Endometrium (tissue), 2 donors: ENCODE measurements around the gene CAPN5.

Experiments
- FAIRE-seq: peaks from 2 replicates; lab custom pipeline; 2012; peaks lifted over from hg19 to GRCh38; lab: Jason Lieb, UNC
- donor health status: control.
- donor health status: control.

The CAPN5 gene

DNA sequence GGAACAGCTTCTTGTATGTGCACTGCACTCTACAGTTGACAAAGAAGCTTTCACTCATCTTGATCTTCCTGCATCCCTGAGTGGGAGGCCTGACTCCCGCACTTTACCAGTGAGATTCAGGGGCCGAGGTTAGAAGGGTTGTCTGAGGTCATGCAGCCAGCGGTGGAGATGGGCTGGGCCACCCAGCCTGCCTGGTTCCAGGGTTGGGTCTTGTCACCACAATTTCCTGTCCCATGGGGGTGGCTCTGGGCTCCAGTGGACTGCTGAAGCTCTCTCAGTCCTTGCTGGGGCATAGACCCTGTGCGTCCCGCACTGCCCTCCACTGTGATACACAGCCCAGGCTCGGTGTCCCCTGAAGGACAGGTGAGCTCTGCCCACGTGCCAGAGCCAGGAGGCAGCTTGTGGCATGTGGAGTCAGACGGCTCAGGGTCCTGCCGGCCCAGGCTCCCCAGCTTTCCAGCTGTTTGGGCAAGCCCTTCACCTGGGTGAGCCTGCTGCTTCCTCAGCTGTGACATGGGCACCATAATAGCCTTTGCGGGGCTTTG lies 54.4 kb downstream of the CAPN5 start:
- no peak for FAIRE-seq

DNA sequence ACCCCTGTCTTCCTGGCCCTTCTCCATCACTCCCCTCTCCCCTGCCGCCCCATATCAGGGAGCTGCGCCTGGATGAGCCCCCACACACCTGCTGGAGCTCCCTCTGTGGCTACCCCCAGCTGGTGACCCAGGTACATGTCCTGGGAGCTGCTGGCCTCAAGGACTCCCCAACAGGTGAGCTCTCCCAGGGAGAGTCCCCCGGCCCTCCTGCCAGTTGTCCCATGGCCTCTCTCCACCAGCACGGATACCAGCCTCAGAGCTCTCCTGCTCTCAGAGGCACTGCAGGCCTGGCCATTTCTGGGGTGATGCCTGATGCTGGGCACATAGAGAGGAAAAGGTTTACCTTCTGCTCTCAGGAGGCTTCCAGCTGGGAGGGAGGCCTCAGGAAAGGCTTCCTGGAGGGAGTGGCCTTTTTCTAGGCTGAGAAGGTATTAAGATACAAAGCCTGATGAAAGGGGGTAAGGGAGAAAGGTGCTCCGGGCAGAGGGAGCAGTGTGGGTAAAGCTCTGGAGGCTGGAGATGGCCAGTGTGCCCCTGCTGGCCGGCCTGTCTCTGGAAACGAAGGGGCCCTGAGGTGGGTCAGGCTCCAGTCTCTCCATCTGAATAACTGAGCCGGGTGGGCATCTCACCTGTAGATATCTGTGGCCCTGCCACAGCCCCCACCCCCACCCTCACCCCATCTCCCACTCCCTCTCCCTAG lies 55.3 kb downstream of the CAPN5 start:
- no peak for FAIRE-seq

DNA sequence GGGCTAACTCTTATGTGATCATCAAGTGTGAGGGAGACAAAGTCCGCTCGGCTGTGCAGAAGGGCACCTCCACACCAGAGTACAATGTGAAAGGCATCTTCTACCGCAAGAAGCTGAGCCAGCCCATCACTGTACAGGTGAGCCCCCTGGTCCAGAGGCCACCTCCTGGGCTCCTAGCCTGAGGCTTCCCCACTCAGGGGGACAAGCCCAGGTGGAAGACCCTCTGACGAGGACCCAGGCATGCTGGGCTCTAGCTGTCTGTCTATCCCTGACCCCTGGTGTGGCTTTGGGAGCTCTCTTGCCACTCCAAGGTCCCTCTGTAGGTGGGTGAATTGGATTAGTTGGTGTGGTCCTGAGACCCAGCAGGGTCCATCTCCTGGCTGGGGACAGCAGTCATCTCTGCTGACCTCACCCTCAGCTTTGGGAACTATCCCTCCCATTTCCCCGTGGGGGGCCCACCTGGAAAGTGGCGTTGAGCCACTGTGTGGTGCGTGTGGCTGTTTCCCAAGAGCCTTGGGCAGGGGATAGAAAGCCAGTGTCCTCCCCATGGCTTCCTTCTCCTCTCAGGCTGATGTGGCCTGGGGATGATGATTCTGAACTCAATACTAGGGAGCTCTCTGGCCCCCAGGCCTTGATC lies 55.9 kb downstream of the CAPN5 start:
- FAIRE-seq: no peak

DNA sequence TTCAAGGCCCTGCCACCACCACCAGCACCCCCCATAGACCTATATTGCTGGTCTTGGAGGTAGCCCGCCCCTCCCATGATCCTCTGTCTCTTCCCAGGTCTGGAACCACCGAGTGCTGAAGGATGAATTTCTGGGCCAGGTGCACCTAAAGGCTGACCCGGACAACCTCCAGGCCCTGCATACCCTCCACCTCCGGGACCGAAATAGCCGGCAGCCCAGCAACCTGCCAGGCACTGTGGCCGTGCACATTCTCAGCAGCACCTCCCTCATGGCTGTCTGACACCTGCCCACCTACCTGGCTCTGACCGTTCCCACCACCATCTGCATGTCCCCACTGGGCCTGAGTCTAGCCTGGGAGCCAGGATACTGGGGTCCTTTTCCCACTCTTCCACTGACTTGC lies 56.8 kb downstream of the CAPN5 start:
- no peak for FAIRE-seq

DNA sequence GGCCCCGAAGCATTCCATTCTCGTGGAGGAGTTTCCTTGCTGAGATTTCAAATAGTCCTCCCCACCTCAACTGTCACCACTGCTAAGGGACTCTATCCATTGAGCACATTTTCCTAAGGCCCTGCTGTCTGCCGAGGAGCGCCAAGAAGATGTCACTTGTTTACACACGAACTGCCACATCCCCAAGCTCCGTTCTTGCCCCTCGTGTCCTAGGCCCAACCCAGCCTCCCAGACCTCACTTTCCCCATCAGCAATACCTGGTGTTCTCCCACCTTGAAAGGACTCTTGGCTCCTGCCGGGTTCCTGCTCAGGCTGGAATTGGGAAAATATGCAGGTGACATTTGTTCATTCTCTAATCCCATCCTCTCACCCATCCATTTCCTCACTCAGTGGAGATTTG lies 57.3 kb downstream of the CAPN5 start:
- no peak for FAIRE-seq

DNA sequence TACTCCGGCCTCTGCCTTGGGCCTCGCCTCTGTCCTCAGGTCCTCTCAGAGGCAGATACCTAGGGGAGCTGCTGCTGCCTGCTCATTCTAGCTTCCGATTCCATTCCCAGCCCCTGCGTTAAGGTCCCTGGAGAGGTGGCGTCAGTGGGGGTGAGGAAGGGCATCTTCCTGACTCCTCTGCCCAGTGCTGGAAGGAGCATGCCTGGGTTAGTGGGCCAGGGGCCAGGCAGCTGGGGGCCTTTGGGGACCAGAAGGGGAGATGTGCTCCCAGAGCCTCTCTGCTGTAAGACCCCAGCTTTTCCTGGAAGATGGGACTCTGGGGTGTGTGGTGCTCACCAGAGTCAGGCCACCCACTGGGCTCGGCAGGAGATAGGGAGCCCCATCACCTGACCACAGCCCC lies 57.7 kb downstream of the CAPN5 start:
- FAIRE-seq: no peak

DNA sequence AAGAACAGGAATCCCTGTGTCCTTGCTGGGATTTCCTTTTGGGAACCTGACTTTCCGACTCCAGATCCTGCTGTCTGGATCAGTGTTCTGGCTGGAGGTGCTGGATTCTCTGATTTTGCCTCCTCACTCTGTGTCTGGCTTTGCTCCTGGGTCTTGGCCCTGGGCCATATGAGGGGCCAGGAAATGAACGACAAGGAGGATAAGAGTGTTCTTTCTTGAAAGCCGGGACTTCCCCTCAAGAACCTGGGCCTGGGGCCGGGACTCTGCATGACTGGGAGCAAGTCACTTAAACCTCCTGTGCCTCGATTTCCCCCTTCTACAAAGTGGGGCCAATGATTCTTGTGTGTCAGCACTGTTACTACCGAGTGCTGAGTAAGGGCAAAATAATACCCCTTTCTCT lies 58.4 kb downstream of the CAPN5 start:
- FAIRE-seq: no peak

DNA sequence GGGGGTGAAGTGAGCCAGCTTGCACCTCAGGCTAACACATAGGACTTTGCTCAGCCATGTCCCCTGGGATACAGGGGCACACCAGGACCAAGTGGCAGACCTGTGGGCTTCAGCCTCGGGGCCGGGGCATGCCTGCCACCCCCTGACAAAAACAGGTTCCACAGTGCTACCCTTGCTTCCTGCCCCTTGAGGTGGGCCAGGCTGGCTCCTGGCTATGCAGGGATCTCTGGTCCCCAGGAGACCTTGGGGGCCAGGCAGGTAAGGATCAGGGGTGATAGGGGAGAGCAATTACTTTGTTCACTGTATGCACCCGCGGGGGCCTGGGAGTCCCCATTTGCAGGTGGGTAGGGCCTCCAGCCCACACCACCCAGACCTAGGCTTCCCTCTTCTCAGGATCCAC lies 58.9 kb downstream of the CAPN5 start:
- FAIRE-seq: no peak

DNA sequence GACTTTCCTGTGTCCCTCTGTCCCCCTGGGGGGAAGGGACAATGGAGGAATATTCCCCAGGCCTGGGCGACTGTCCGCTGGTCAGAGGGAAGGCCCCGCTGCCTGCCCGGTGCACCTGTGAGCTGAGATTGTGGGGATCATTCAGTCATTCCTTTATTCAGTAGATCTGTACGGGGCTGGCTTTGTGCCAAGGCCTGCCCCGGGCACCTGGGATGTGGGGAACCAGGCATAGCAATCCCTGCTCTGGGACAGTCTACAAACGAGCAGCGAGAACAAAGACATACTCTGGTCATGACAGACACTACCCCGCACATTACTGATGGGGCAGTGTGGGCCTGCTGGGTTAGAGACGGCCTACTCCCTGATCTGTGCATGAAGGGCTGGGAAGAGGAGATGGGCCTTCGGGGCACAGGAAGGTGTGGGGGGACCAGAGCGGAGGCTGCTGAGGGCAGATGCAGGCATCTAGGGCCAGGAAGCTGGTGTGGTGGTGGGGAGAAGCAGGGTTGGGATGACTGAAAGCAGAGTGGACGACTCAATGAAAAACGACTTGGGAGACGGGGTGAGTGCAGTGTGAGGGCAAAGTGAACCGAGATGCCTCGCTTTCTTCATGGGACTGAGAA lies 59.5 kb downstream of the CAPN5 start:
- FAIRE-seq: no peak

DNA sequence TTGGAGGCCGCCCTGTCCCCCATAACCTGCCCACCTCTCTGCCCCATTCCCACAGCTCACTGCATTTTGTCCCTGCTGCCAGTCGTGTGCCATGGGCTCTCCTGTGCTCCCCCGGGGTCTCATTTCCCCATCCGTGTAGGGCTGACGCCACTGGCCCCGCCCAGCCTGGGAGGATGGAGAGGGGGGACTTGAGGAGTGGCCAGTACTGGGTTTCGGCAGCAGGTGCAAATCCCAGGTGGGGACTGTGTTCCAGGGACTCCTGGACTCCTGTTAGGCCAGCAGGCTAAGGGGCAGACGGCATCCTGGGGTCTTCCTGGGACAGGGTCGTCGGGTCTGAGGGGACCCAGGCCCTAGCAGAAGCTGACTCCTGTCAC lies 60.1 kb downstream of the CAPN5 start:
- FAIRE-seq: no peak

DNA sequence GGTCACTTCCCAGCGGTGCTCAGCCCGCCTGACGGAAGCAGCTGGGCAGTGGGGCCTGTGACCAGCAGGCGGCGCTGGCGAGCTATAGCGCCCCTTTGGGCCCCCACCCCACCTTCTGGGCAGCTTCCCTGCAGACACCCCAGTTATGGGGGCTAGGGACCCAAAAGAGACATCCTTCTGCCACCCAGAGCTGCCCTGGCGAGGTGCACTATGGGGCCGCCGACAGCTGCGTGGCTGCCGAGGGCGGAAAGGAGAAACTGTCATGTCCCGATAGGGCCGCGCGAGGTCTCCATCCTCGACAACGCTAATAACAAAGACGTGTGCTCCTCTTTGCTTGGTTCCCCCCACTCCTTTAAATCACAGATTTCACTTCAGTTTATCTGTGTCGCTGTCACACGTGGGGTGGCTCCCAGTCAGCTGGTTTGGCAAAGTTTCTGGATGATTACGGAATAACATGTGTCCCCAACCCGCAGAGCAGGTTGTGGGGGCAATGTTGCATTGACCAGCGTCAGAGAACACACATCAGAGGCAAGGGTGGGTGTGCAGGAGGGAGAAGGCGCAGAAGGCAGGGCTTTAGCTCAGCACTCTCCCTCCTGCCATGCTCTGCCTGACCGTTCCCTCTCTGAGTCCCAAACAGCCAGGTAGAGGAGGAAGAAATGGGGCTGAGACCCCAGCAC lies 60.6 kb downstream of the CAPN5 start:
- no peak for FAIRE-seq

DNA sequence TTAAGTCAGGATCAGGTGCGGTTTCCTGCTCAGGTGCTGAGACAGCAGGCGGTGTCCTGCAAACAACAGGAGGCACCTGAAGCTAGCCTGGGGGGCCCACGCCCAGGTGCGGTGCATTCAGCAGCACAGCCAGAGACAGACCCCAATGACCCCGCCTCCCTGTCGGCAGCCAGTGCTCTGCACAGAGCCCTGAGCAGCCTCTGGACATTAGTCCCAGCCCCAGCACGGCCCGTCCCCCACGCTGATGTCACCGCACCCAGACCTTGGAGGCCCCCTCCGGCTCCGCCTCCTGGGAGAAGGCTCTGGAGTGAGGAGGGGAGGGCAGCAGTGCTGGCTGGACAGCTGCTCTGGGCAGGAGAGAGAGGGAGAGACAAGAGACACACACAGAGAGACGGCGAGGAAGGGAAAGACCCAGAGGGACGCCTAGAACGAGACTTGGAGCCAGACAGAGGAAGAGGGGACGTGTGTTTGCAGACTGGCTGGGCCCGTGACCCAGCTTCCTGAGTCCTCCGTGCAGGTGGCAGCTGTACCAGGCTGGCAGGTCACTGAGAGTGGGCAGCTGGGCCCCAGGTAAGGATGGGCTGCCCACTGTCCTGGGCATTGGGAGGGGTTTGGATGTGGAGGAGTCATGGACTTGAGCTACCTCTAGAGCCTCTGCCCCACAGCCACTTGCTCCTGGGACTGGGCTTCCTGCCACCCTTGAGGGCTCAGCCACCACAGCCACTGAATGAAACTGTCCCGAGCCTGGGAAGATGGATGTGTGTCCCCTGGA lies 61.3 kb downstream of the CAPN5 start, which contains the start of gene MYO7A:
TSS of gene MYO7A (plus strand) at position 327 of the 772 bp plus-strand sequence. CDS start 2,389 bp downstream, outside the sequence.
- no peak for FAIRE-seq

DNA sequence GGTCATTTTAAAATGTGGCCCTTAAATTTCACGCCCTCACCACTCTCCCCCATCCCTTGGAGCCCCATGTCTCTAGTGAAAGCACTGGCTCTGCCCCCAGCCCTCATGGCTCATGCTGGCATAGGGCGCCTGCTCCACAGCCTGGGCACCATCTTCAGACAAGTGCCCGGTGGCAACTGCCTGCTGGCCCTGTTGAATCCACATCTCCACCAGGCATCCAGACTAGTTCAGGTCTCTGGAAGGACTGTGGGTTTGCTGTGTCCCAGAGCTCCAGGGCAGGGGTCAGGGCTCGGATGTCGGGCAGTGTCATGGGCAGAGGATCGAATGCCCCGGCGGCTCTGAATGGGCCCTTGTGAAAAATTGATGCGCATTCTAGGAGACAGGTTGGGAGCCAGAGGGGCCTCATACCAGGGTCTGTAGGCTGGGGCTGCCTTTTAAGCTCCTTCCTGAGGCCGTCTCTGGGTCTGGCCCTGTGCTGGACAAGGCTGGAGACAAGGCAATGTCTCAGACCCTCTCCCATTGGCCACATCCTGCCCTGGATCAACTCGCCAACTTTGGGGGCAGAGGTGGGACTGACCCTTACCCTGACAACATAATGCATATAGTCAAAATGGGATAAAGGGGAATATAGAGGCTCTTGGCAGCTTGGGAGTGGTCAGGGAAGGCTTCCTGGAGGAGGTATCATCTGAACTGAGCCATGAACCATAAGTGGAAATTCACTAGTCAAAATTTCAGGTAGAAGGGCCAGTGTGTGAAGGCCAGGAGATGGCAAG lies 62.5 kb downstream of the CAPN5 start:
- FAIRE-seq: no peak

DNA sequence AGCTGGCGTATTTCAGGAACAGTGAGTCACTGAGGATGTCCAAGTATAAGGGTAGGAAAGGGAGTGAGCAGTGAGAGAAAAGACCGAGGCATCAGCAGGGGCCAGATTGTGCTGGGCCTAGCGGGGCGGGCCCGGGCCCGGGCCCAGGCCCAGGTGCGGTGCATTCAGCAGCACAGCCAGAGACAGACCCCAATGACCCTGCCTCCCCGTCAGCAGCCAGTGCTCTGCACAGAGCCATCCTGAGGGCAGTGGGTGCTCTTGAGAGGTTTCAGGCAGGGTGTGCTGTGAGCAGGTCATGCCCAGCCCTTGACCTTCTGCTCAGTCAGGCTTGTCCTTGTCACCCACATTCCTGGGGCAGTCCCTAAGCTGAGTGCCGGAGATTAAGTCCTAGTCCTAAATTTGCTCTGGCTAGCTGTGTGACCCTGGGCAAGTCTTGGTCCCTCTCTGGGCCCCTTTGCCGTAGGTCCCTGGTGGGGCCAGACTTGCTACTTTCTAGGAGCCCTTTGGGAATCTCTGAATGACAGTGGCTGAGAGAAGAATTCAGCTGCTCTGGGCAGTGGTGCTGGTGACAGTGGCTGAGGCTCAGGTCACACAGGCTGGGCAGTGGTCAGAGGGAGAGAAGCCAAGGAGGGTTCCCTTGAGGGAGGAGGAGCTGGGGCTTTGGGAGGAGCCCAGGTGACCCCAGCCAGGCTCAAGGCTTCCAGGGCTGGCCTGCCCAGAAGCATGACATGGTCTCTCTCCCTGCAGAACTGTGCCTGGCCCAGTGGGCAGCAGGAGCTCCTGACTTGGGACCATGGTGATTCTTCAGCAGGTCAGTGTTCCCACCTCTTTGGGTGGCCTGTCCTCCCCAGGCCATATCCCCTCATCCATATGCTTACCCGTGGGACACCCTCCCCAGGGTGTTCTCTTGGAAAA lies 63.3 kb downstream of the CAPN5 start:
- no peak for FAIRE-seq

DNA sequence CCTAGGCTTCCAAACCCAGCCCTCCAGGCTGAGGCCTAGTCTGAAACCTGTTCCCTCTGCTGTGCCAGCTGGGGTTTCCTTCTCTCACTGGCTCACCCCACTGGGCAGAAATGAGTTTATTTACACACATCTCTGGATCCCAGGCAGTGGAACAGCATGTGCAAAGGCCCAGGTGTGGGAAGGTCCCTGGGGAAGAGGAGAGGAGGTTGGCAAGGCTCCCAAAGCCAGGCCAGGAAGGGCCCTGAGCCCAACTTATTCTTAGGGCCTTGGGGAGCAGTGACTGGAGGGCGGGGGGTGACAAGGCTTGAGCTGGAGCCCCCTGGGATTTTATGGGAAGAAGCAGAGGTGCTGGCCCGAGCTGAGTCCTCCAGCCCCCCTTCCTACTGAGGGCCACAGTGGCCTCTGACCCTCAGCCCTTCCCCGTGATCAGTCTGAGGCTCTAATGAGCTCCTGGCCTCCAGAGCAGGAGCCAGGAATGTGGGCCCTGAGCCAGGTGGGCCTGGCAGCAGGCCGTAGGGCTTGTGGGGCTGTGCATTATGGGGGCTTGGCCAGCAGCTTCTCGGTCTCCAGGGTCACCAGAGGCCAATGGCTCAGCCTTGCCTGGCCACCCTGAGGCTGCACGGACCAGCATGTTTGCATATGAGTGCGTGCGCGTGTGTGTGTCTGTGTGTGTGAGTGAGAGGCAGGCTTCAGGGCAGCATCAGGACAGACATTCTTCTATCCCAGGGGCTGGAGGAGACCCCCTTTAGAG lies 64.2 kb downstream of the CAPN5 start:
- no peak for FAIRE-seq

DNA sequence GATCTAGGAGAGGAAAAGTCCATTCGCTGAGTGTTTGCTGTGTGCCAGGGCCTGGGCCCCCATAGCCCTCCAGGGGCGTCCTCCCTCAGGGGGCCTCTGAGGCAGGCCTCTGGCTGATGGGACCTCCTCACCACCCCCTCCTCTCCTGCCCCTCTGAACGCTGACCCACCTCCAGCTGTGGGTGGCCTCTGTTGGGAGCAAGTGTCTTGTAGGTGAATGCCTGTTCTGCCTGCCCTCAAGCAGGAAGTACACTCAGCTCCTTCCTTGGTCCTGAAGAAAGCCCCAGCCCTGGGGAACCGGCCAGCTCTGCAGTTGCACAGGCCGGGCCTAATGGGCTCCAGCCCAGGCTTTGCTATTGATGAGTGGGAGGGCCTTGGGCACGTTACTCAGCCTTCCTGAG lies 64.8 kb downstream of the CAPN5 start:
- no peak for FAIRE-seq

DNA sequence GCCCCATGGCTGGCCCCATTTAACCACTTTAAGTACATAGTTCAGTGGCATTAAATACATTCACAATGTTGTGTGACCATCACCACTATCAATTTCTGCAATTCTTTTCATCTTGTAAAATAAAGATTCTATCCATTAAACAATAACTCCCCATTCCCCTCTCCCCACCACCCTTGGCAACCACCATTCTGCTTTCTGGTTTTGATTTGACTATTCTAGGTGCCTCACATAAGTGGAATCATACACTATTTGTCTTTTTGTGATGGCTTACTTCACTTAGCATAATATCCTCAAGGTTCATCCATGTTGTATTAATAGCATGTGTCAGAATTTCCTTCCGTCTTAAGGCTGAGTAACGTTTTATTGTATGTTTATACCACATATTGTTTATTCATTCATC lies 68.3 kb downstream of the CAPN5 start:
- FAIRE-seq: no peak

DNA sequence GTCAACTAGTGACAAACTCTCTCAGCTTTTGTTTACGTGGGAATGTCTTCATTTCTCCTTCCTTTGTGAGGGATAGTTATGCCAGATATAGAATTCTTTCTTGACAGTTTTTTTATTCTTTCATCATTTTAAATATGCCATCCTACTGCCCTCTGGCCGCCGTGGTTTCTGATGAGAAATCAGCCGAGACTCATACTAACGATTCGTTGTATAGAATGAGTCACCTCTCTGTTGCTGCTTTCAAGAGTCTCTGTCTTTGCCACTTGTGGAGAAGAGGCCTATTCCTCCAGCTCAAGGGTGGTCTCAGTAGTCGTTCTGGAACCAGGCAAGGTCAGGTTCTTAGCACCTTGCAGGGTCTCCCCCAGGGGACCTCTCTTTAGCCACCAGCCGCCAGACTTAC lies 69.3 kb downstream of the CAPN5 start:
- no peak for FAIRE-seq

DNA sequence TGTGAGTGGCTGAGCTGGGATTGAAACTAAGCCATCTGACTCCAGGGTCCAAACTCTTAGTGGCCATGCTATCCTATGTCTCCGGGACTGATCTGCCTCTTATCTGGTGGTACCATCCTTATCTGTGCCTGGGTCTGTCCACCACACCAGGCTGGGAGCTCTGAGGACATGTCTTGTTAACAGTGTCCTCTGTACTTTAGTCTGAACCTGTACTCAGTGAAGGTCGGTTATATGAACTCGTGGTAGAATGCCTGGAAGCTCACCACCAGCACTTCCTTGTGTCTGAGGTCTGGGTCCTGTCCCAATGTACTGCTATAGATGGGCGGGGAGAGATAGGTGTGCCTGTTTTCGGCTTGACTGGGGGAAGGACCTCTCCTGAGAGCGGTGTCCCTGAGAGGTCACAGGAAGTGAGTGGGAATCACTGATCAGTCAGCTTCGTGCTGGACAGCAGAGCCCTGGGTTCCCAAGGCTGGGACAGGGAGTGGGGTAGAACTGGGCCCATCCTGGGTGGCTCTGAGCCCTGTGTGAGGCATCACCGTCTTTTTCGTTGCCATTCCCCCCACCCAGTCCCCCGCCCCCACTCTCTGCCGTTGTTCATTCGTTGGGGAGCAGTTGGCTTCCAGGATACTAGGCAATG lies 70.1 kb downstream of the CAPN5 start:
- FAIRE-seq: no peak
